Measurements from ENCODE around the gene ABCG8.

Gene ABCG8

GRCh38 chr2:43826305-43827250 lies 12.2 kb upstream of the ABCG8 start:
- TF ChIP-seq CTCF (IDR thresholded peaks at IDR 0.05), result no peak

- TF ChIP-seq CTCF (IDR thresholded peaks at IDR 0.05), result no peak
These were observed 7.1 kb upstream of the ABCG8 start for GRCh38 chr2:43831543-43832294.

- no peak for TF ChIP-seq CTCF (IDR thresholded peaks at IDR 0.05)
These were observed 6.3 kb upstream of the ABCG8 start for GRCh38 chr2:43832457-43832856.

GRCh38 chr2:43837033-43837432 lies 1.7 kb upstream of the ABCG8 start:
- no peak for TF ChIP-seq CTCF (IDR thresholded peaks at IDR 0.05)

GRCh38 chr2:43837831-43838559 lies 776 bp upstream of the ABCG8 start:
- no peak for TF ChIP-seq CTCF (IDR thresholded peaks at IDR 0.05)

- no peak for TF ChIP-seq CTCF (IDR thresholded peaks at IDR 0.05)
These were observed 1.2 kb downstream of the ABCG8 start for GRCh38 chr2:43839776-43840564.

GRCh38 chr2:43840965-43841364 lies 2.2 kb downstream of the ABCG8 start:
- no peak for TF ChIP-seq CTCF (IDR thresholded peaks at IDR 0.05)

Data from LNCAP (cell line).